Ascending aorta (tissue), 2 donors: ENCODE data around the gene RAP1GDS1. TPM values are rescaled to one million over a fixed set of nuclear protein-coding genes. Genes with fewer than 3 reads are reported as not detected.

Source experiments
- DNase-seq, 2 donors: peaks; one replicate each; pipeline ENCODE4 v3.0.0-alpha.2; 2019; ENCODE audit warnings: low spot score in 2 of 2
- H3K27ac ChIP-seq, 2 donors: fragments of 200-600 bp; sonication (generic); one replicate each; pipeline ENCODE4 v1.5.1; 2016 to 2017; ENCODE audit warnings: mild to moderate bottlenecking in 1 of 2
- H3K27me3 ChIP-seq: fragments of 200-600 bp; sonication (generic); one replicate; pipeline ENCODE4 v1.5.1; 2017
- H3K36me3 ChIP-seq, 2 donors: fragments of 200-600 bp; sonication (generic); one replicate each; pipeline ENCODE4 v1.5.1; 2016
- H3K4me1 ChIP-seq, 2 donors: fragments of 200-600 bp; sonication (generic); one replicate each; pipeline ENCODE4 v1.5.1; 2016 to 2017; ENCODE audit warnings: mild to moderate bottlenecking in 1 of 2
- H3K4me3 ChIP-seq, 2 donors: fragments of 200-600 bp; sonication (generic); one replicate each; pipeline ENCODE4 v1.5.1; 2016 to 2017; ENCODE audit warnings: mild to moderate bottlenecking in 1 of 2
- H3K9me3 ChIP-seq, 2 donors: fragments of 200-600 bp; sonication (generic); one replicate each; pipeline ENCODE4 v1.5.1; 2016
- intact Hi-C: fragments of 100-400 bp; cut with DNase I; formaldehyde crosslinking; loops from one replicate; pipeline ENCODE4 v1.15.1; 2023
- total RNA-seq: library from RNA; depleted of rRNA; stranded (reverse); fragments of >200 nt; gene quantifications from one replicate; pipeline ENCODE4 v1.1.0, GENCODE V29; 2016
- TF ChIP-seq, protein P1 (sequence below), 3 experiments: fragments of 200-600 bp in 2 of 3; fragments of 450-650 bp in 1 of 3; sonication (generic) in 2 of 3; IDR thresholded peaks; one replicate each; pipeline ENCODE4 v1.5.1; 2016 to 2019; ENCODE audit warnings: antibody characterized with exemption in 3 of 3, mild to moderate bottlenecking in 1 of 3, moderate library complexity in 1 of 3

The RAP1GDS1 gene
- total RNA-seq, 1 donor from 2014 or later = 8.3 TPM

DNA sequence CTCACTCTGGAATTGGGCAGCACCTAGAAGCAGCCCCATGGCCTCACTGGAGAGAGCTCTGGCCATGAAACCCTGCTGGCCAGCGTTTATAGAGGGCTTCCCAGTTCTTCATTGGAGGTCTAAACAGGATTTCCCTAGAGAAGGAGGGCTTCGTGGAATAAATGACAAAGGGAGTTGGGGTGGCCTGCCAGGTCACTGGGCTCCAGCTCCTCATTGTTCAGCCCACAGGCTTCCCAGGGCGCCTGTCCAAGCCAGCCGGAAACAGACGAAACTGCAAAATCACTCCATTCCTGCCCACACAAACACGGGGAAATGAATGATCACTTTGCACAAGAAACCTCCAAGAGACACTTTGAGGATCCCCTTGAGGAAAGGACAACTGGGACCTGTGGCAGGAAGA is 207.5 kb downstream of the RAP1GDS1 start:
- no peak overlapping the region for H3K4me3 ChIP-seq
- H3K27ac ChIP-seq = peak overlapping the region; percentile 5 to 47
- no peaks in the 10 kb centered on the region for H3K36me3 ChIP-seq
- no peak for DNase-seq
- H3K27me3 ChIP-seq = no peaks in the 10 kb centered on the region
- TF ChIP-seq, protein P1, sequence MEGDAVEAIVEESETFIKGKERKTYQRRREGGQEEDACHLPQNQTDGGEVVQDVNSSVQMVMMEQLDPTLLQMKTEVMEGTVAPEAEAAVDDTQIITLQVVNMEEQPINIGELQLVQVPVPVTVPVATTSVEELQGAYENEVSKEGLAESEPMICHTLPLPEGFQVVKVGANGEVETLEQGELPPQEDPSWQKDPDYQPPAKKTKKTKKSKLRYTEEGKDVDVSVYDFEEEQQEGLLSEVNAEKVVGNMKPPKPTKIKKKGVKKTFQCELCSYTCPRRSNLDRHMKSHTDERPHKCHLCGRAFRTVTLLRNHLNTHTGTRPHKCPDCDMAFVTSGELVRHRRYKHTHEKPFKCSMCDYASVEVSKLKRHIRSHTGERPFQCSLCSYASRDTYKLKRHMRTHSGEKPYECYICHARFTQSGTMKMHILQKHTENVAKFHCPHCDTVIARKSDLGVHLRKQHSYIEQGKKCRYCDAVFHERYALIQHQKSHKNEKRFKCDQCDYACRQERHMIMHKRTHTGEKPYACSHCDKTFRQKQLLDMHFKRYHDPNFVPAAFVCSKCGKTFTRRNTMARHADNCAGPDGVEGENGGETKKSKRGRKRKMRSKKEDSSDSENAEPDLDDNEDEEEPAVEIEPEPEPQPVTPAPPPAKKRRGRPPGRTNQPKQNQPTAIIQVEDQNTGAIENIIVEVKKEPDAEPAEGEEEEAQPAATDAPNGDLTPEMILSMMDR (IDR thresholded peaks at IDR 0.05) = no peak
- H3K4me1 ChIP-seq = no peaks in the 10 kb centered on the region
- intact Hi-C loops = loop anchor here (5.0 to 10.0 kb wide), 3 partner anchors 266 to 994 kb away; no protein-coding TSS in a partner anchor
- H3K9me3 ChIP-seq = no peaks in the 10 kb centered on the region

DNA sequence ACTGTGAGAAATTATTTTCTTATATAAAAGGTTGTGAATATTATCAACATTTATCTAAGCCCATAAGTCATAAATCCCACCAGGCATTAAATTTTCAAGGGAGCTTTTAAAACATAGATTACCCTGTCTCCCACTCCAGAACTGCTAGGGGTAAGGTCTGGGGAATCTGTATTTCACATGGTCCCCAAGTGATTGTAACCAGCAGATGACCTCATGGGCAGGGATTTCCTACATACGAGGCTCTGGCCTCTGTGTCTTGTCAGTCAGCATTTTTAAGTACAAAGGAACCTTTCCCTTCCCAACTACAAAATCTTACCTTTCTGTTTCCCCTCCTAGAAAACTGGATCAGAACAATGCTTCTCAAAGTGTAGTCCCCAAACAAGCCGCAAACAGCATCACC is 208.6 kb downstream of the RAP1GDS1 start:
- intact Hi-C loops = loop anchor here (5.0 to 10.0 kb wide), 3 partner anchors 265 to 993 kb away; no protein-coding TSS in a partner anchor

DNA sequence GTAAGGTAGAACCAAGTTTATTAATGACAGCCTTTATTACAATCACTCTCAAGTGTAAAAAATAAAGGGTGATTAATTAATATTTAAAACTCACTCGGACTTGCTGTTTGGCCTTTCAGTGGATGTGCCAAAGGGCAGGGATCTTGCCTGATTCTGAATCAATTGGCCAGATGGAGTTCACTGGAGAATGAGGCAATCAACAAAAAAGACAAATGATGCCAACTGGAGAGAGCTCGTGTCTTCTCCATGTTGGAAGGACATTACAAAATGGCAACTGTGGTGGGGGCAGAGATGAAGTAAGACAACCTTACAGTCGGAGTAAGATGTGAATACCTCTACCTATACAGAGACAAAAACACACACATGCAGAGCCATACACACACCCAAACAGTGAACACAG is 209.2 kb downstream of the RAP1GDS1 start:
- TF ChIP-seq, protein P1 (IDR thresholded peaks at IDR 0.05) = no peak
- Histone ChIP-seq H3K27me3 (no peaks in the 10 kb centered on the region), H3K27ac (no peak overlapping the region), H3K9me3 (no peaks in the 10 kb centered on the region), H3K4me3 (no peak overlapping the region), H3K36me3 (no peaks in the 10 kb centered on the region), H3K4me1 (no peaks in the 10 kb centered on the region)
- intact Hi-C loops = no loop called here
- DNase-seq = no peak

More for the DNA sequence above, 208.6 kb downstream of the RAP1GDS1 start:
- TF ChIP-seq, protein P1 (IDR thresholded peaks at IDR 0.05) = no peak
- H3K27me3 ChIP-seq = no peaks in the 10 kb centered on the region
- no peak for DNase-seq
- H3K27ac ChIP-seq = no peak overlapping the region
- no peaks in the 10 kb centered on the region for H3K4me1 ChIP-seq
- no peaks in the 10 kb centered on the region for H3K36me3 ChIP-seq
- H3K4me3 ChIP-seq = no peak overlapping the region
- H3K9me3 ChIP-seq = no peaks in the 10 kb centered on the region

DNA sequence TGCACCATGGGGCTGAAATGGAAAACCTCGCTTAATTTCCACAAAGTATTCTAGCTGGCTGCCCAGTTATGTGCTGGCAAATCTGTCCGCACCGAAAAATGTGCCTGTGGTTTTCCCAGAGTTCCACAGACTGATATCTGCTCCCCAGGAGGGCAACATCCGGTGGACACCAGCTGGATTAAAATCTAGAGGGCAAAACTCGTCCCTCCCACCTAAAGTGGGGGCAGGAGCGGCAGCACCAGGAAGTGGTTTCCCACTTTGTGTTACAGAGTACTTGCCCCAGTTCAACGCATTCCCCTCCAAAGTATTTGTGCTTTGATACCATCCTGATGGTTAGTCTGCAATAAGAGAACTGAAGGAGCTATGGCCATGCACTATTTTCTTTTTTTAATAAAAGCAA is 209.6 kb downstream of the RAP1GDS1 start:
- H3K4me1 ChIP-seq = no peaks in the 10 kb centered on the region
- H3K27me3 ChIP-seq = no peaks in the 10 kb centered on the region
- intact Hi-C loops = no loop called here
- no peaks in the 10 kb centered on the region for H3K36me3 ChIP-seq
- TF ChIP-seq, protein P1 (IDR thresholded peaks at IDR 0.05) = no peak
- no peak overlapping the region for H3K27ac ChIP-seq
- no peak overlapping the region for H3K4me3 ChIP-seq
- no peak for DNase-seq
- no peaks in the 10 kb centered on the region for H3K9me3 ChIP-seq

DNA sequence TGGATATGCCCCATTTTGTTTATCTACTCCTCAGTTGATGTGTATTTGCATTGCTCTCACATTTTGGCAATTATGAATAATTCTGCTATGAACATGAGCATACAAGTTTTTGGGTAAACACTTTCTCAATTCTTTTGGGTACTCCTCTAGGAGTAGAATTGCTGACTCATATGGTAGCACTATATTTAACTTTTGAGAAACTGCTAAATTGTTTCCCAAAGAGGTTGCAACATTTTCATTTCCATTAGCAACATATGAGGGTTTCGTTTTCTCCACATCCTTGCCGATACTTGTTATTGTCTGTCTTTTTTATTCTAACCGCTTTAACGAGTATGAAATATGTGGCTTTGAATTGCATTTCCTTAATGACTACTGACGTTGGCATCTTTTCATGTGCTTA is 211.9 kb downstream of the RAP1GDS1 start:
- no peak for DNase-seq
- no peak overlapping the region for H3K4me3 ChIP-seq
- H3K9me3 ChIP-seq = no peaks in the 10 kb centered on the region
- no peaks in the 10 kb centered on the region for H3K4me1 ChIP-seq
- no peaks in the 10 kb centered on the region for H3K36me3 ChIP-seq
- TF ChIP-seq, protein P1 (IDR thresholded peaks at IDR 0.05) = no peak
- no peak overlapping the region for H3K27ac ChIP-seq
- H3K27me3 ChIP-seq = no peaks in the 10 kb centered on the region
- intact Hi-C loops = no loop called here

DNA sequence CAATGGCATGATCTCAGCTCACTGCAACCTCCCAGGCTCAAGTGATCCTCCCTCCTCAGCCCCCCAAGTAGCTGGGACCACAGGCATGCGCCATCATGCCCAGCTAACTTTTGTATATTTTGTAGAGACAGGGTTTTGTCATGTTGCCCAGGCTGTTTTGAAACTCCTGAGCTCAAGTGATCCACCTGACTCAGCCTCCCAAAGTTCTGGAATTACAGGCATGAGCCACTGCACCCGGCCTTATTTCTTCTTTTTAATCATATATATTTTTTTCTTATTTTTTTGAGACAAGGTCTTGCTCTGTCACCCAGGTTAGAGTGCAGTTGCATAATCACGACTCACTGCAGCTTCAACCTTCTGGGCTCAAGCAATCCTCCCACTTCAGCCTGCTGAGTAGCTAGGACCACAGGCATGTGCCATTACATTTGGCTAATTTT is 213.2 kb downstream of the RAP1GDS1 start:
- H3K27me3 ChIP-seq = no peaks in the 10 kb centered on the region
- no peak for DNase-seq
- H3K36me3 ChIP-seq = no peaks in the 10 kb centered on the region
- TF ChIP-seq, protein P1 (IDR thresholded peaks at IDR 0.05) = no peak
- no peak overlapping the region for H3K4me3 ChIP-seq
- H3K27ac ChIP-seq = no peak overlapping the region
- no peaks in the 10 kb centered on the region for H3K4me1 ChIP-seq
- intact Hi-C loops = no loop called here
- H3K9me3 ChIP-seq = no peaks in the 10 kb centered on the region
